Measurements from ENCODE around the gene CD109. TPM values are rescaled to one million over a fixed set of nuclear protein-coding genes. Genes with fewer than 3 reads are reported as not detected.

The CD109 gene
- total and polyA plus RNA-seq, 2 of the 8 experiments (the other 6 are each of a cell fraction or from before 2014, with no cell fraction given): 1.4 to 5.3 TPM

- H3K23ac ChIP-seq (ENCODE audit: insufficient read length): no peak overlapping the region
- H3K9me3 ChIP-seq (ENCODE audit: insufficient read depth in 2 of 2, low read depth in 1 of 2, low read length in 1 of 2): no peaks in the 10 kb centered on the region
- H3K27me3 ChIP-seq (replicated peaks in 1 of 4; ENCODE audit: control insufficient read depth in 3 of 4, extremely low read depth in 1 of 4, insufficient read depth in 3 of 4, low read length in 3 of 4): peaks cover 0 to 1% (median 0%) of the 10 kb centered on the region in 4 experiments; a peak in 1 of 7 replicates
- no peak overlapping the region for H2BK5ac ChIP-seq (ENCODE audit: low read depth, low read length)
- H4K8ac ChIP-seq (ENCODE audit: extremely low read depth, insufficient read depth, low read length): no peak overlapping the region
- DNase-seq (ENCODE audit: low read depth in 1 of 2, low spot score in 2 of 2) (no peak), FAIRE-seq (no peak)
- H4K91ac ChIP-seq (replicated peaks; ENCODE audit: insufficient read length, low read length): no peak overlapping the region
- no peaks in the 10 kb centered on the region for H3K23me2 ChIP-seq (ENCODE audit: low read depth, low read length)
- WGBS, 2 experiments (ENCODE audit: extremely low coverage in 1 of 2, insufficient coverage in 1 of 2, insufficient read length in 1 of 2, insufficient replicate concordance in 2 of 2, low coverage in 1 of 2, low lambda C conversion rate in 2 of 2, missing lambda C conversion rate in 1 of 2): 88% methylated on average over 1 of the region's 1 CpG; no CpG with 5 or more reads in 1 of the 2 experiments
- no peaks in the 10 kb centered on the region for H3K4me1 ChIP-seq (replicated peaks in 1 of 4; ENCODE audit: control insufficient read depth in 3 of 4, insufficient read depth in 4 of 4, low read length in 3 of 4)
- H3K36me3 ChIP-seq (ENCODE audit: control insufficient read depth in 2 of 4, insufficient read depth in 4 of 4, low read length in 3 of 4): no peaks in the 10 kb centered on the region
- no peaks in the 10 kb centered on the region for H3K79me2 ChIP-seq (ENCODE audit: control insufficient read depth in 1 of 2, insufficient read depth in 2 of 2, low read length in 2 of 2)
- no peak overlapping the region for H4K5ac ChIP-seq (ENCODE audit: insufficient read length, low read depth, low read length)
- no peak overlapping the region for H2BK15ac ChIP-seq (ENCODE audit: low read length)
- H3K18ac ChIP-seq (ENCODE audit: extremely low read depth, low read length): no peak overlapping the region
- H3K27ac ChIP-seq (ENCODE audit: low read depth, low read length): no peak overlapping the region
- no peaks in the 10 kb centered on the region for H4K20me1 ChIP-seq (replicated peaks in 1 of 2; ENCODE audit: control insufficient read depth in 1 of 2, insufficient read depth in 2 of 2, low read length in 2 of 2)
- H2AFZ ChIP-seq (ENCODE audit: low read length): no peak overlapping the region
- no peak overlapping the region for H3K9ac ChIP-seq (replicated peaks in 1 of 4; ENCODE audit: extremely low read depth in 1 of 4, low read depth in 3 of 4, low read length in 3 of 4)
- no peaks in the 10 kb centered on the region for H3K79me1 ChIP-seq (ENCODE audit: low read depth, low read length)
- TF ChIP-seq TAF7 (optimal IDR thresholded peaks at IDR 0.05; ENCODE audit: borderline replicate concordance, low read depth, low read length) (no peak), USF2 (IDR thresholded peaks at IDR 0.05; ENCODE audit: low read length) (no peak), HDAC2 (IDR thresholded peaks at IDR 0.05; ENCODE audit: borderline replicate concordance in 1 of 2, low read depth in 2 of 2, low read length in 2 of 2) (no peak), RFX5 (IDR thresholded peaks at IDR 0.05; ENCODE audit: borderline replicate concordance, low read depth, low read length) (no peak), KDM4A (IDR thresholded peaks at IDR 0.05; ENCODE audit: low read depth, low read length, severe bottlenecking) (no peak), SAP30 (IDR thresholded peaks at IDR 0.05; ENCODE audit: insufficient read depth, insufficient replicate concordance, low read length) (no peak), SIX5 (IDR thresholded peaks at IDR 0.05; ENCODE audit: low read depth, low read length) (no peak), SUZ12 (IDR thresholded peaks at IDR 0.05; ENCODE audit: low read length) (no peak)
- CTCF ChIA-PET (ENCODE audit: partially characterized antibody): interaction anchor here (0.9 to 1.6 kb wide), 4 partner anchors 21 to 100 kb away, joined by 3 to 4 read pairs (median 3); no protein-coding TSS in a partner anchor
- no peak overlapping the region for H2AK5ac ChIP-seq (ENCODE audit: low read depth, low read length)
- no peak overlapping the region for H2BK120ac ChIP-seq (replicated peaks; ENCODE audit: low read depth, low read length)
- H3K4me3 ChIP-seq (ENCODE audit: extremely low read depth in 1 of 4, insufficient read depth in 2 of 4, low read depth in 3 of 4, low read length in 4 of 4): no peak overlapping the region
- H3K4ac ChIP-seq (replicated peaks; ENCODE audit: insufficient read length, low read depth, low read length): no peak overlapping the region
- H3K4me2 ChIP-seq (ENCODE audit: insufficient read depth in 1 of 2, low read depth in 2 of 2, low read length in 2 of 2): no peak overlapping the region
- no peak overlapping the region for H2BK12ac ChIP-seq (ENCODE audit: low read depth, low read length)
- H3K56ac ChIP-seq (replicated peaks; ENCODE audit: insufficient read length, low read depth, low read length): no peak overlapping the region
- H3K14ac ChIP-seq (ENCODE audit: insufficient read length): no peak overlapping the region
- no peak overlapping the region for H2BK20ac ChIP-seq (ENCODE audit: low read length)
- POLR2A ChIA-PET (ENCODE audit: partially characterized antibody): no interaction called here
Measured at GRCh38 chr6:73832313-73832712, 136.3 kb downstream of the CD109 start.

All from H1 (cell line).